HepG2 (cell line): ENCODE measurements around the gene TOR2A. TPM values are rescaled to one million over a fixed set of nuclear protein-coding genes. Genes with fewer than 3 reads are reported as not detected.

Source experiments
- ATAC-seq: fragments of 200-7000 bp; cut with Tn5 transposase; 3 replicates; pipeline ENCODE4 v1.9.1; 2020; ENCODE audit warnings: mild to moderate bottlenecking, moderate library complexity
- BruUV-seq: library from RNA; stranded (reverse); fragments of 400-500 nt; replicated peaks from 2 replicates; lab custom pipeline; 2021; lab: Mats Ljungman, UMichigan
- CTCF ChIA-PET: fragments of 300-600 bp; formaldehyde crosslinking; extraction: SDS; loops from one replicate; lab custom pipeline; 2021; ENCODE audit warnings: low total read pairs, inconsistent platforms, low intra/inter-chr PET ratio; lab: Yijun Ruan, JAX
- POLR2A ChIA-PET: fragments of 350-600 bp; sonication (Branson Sonifier 250); formaldehyde crosslinking; loops from one replicate; lab custom pipeline; 2020; ENCODE audit warnings: antibody characterized with exemption, inconsistent platforms; lab: Yijun Ruan, JAX
- DNase-seq: peaks from one replicate; pipeline ENCODE4 v3.0.0-alpha.2; 2015; ENCODE audit warnings: low spot score
- FAIRE-seq: peaks from 3 replicates; lab custom pipeline; 2011; peaks lifted over from hg19 to GRCh38; lab: Jason Lieb, UNC
- H2AFZ ChIP-seq: one replicate; pipeline ENCODE4 v1.6.1; 2011; ENCODE audit warnings: low read length, inconsistent platforms
- H3K27ac ChIP-seq: fragments of 300-600 bp; 3 replicates; pipeline ENCODE4 v1.8.0; 2011; ENCODE audit warnings: mixed run types, mild to moderate bottlenecking, mixed read lengths, low read length, inconsistent platforms; ENCODE audit not compliant: insufficient read depth; ENCODE audit errors: extremely low read length
- H3K27me3 ChIP-seq, 2 experiments: fragments of 200-600 bp in 1 of 2; 2 replicates in 1 of 2; 3 replicates in 1 of 2; pipeline versions ENCODE4 v1.6.0 to v1.8.0; 2011; ENCODE audit warnings: low read length in 2 of 2, mild to moderate bottlenecking in 2 of 2, moderate library complexity in 2 of 2, inconsistent platforms in 1 of 2; ENCODE audit not compliant: insufficient read depth in 2 of 2, control insufficient read depth in 1 of 2
- H3K36me3 ChIP-seq, 2 experiments: fragments of 200-600 bp in 1 of 2; replicated peaks in 1 of 2; 2 replicates in 1 of 2; 3 replicates in 1 of 2; pipeline versions ENCODE4 v1.5.1 to v1.8.0; 2011; ENCODE audit warnings: low read length in 2 of 2, inconsistent platforms in 1 of 2; ENCODE audit not compliant: insufficient read depth in 2 of 2, control insufficient read depth in 1 of 2
- H3K4me1 ChIP-seq: 2 replicates; pipeline ENCODE4 v1.5.1; 2012; ENCODE audit warnings: low read length, inconsistent platforms; ENCODE audit not compliant: insufficient read depth
- H3K4me2 ChIP-seq: 2 replicates; pipeline ENCODE4 v1.6.0; 2011; ENCODE audit warnings: low read depth, low read length, inconsistent platforms
- H3K4me3 ChIP-seq, 3 experiments: fragments of 200-600 bp in 1 of 3; sonication (generic), shearing (Covaris generic) in 1 of 3; replicated peaks in 1 of 3; 2 replicates each; pipeline ENCODE4 v1.5.1; 2011 to 2016; ENCODE audit warnings: low read length in 3 of 3, inconsistent platforms in 2 of 3, low read depth in 2 of 3, mild to moderate bottlenecking in 2 of 3, control low read depth in 1 of 3, mixed read lengths in 1 of 3; ENCODE audit not compliant: insufficient read depth in 1 of 3
- H3K79me2 ChIP-seq: one replicate; pipeline ENCODE4 v1.6.1; 2011; ENCODE audit warnings: low read length, inconsistent platforms; ENCODE audit not compliant: insufficient read depth
- H3K9ac ChIP-seq: 2 replicates; pipeline ENCODE4 v1.6.0; 2011; ENCODE audit warnings: mild to moderate bottlenecking, low read depth, low read length, inconsistent platforms; ENCODE audit not compliant: insufficient read depth
- H3K9me3 ChIP-seq: 2 replicates; pipeline ENCODE4 v1.5.1; 2012; ENCODE audit warnings: mild to moderate bottlenecking, low read length
- H4K20me1 ChIP-seq: 2 replicates; pipeline ENCODE4 v1.6.0; 2011; ENCODE audit warnings: inconsistent platforms, mild to moderate bottlenecking, low read length, moderate library complexity; ENCODE audit not compliant: insufficient read depth
- FOSL2 ChIP-seq: sonication (generic); formaldehyde crosslinking; IDR thresholded peaks from 2 replicates; pipeline ENCODE4 v1.4.0; 2020; ENCODE audit warnings: missing genetic modification reagents
- FOXP1 ChIP-seq, 2 experiments: fragments of 450-650 bp in 1 of 2; IDR thresholded peaks; 2 replicates each; pipeline ENCODE4 v1.6.1; 2017 to 2018; ENCODE audit warnings: antibody characterized with exemption in 1 of 2
- FUBP1 ChIP-seq: sonication (generic); formaldehyde crosslinking; IDR thresholded peaks from 2 replicates; pipeline ENCODE4 v1.5.1; 2020; ENCODE audit warnings: missing genetic modification reagents, mild to moderate bottlenecking, borderline replicate concordance
- HOXA3 ChIP-seq: sonication (generic); formaldehyde crosslinking; IDR thresholded peaks from 2 replicates; pipeline ENCODE4 v1.5.0; 2020; ENCODE audit warnings: missing genetic modification reagents
- KAT7 ChIP-seq: IDR thresholded peaks from 2 replicates; pipeline ENCODE4 v1.6.1; 2018; ENCODE audit warnings: borderline replicate concordance, missing compliant biosample characterization
- MYPOP ChIP-seq: sonication (generic); formaldehyde crosslinking; IDR thresholded peaks from 2 replicates; pipeline ENCODE4 v1.8.1; 2023; ENCODE audit warnings: mild to moderate bottlenecking, moderate library complexity, missing genetic modification reagents
- PAF1 ChIP-seq: IDR thresholded peaks from 2 replicates; pipeline ENCODE4 v1.6.1; 2016; ENCODE audit warnings: missing genetic modification reagents, missing compliant biosample characterization
- TBP ChIP-seq: sonication (generic); formaldehyde crosslinking; IDR thresholded peaks from 2 replicates; pipeline ENCODE4 v1.5.0; 2020; ENCODE audit warnings: missing genetic modification reagents
- ZMYM3 ChIP-seq: sonication (generic); formaldehyde crosslinking; IDR thresholded peaks from 2 replicates; pipeline ENCODE4 v1.5.1; 2020; ENCODE audit warnings: mild to moderate bottlenecking, missing genetic modification reagents
- ZNF362 ChIP-seq: sonication (generic); formaldehyde crosslinking; IDR thresholded peaks from 2 replicates; pipeline ENCODE4 v1.4.0; 2020; ENCODE audit warnings: missing genetic modification reagents, mild to moderate bottlenecking, borderline replicate concordance
- ZNF720 ChIP-seq: sonication (generic); formaldehyde crosslinking; IDR thresholded peaks from 2 replicates; pipeline ENCODE4 v1.4.0; 2020; ENCODE audit warnings: missing genetic modification reagents
- ZNF772 ChIP-seq: sonication (generic); formaldehyde crosslinking; IDR thresholded peaks from 2 replicates; pipeline ENCODE4 v1.5.0; 2020; ENCODE audit warnings: mild to moderate bottlenecking, missing genetic modification reagents
- ZXDC ChIP-seq: sonication (generic); formaldehyde crosslinking; IDR thresholded peaks from 2 replicates; pipeline ENCODE4 v1.5.0; 2020; ENCODE audit warnings: mild to moderate bottlenecking, missing genetic modification reagents
- WGBS: methylation state at CpG from one replicate; pipeline ENCODE4 v1.1.6; 2017; ENCODE audit warnings: low lambda C conversion rate; 5-methylcytosine and 5-hydroxymethylcytosine counted together
- in situ Hi-C: cut with HindIII; loops from 2 replicates; pipeline ENCODE4 v1.10.0; 2017; ENCODE audit warnings: low pct_unique_long_range_greater_than_20kb; ENCODE audit not compliant: extremely low pct_ligation_motif_present
- intact Hi-C: fragments of 100-400 bp; cut with micrococcal nuclease; formaldehyde crosslinking; loops from one replicate; pipeline ENCODE4 v1.10.0; 2022; ENCODE audit not compliant: unreplicated experiment
- polyA plus RNA-seq, 8 experiments: library from polyadenylated mRNA; depleted of rRNA in 3 of 8; stranded (reverse) in 7 of 8; unstranded in 1 of 8; fragments of >200 nt; fragmentation: Illumina TruSeq in 4 of 8; extraction: Trizol in 4 of 8; gene quantifications; 2 replicates each; pipeline versions ENCODE4 v1.2.1 to v1.2.3, GENCODE V29; 2011 to 2016; ENCODE audit warnings: low read depth in 4 of 8, missing spikeins in 1 of 8, mixed read lengths in 1 of 8; ENCODE audit not compliant: insufficient read depth in 1 of 8
- total RNA-seq, 5 experiments: library from RNA; depleted of rRNA; stranded (reverse); fragments of >200 nt; fragmentation: Illumina TruSeq; extraction: Trizol; gene quantifications; 2 replicates each; pipeline ENCODE4 v1.2.3, GENCODE V29; 2016; ENCODE audit warnings: low read depth in 1 of 5

The TOR2A gene
- total and polyA plus RNA-seq, 2 of the 13 experiments (the other 11 are each of a cell fraction or from before 2014, with no cell fraction given), result 3.5 to 7.2 TPM

- TF ChIP-seq TBP (CRISPR knock-in tag), result no peak
- TF ChIP-seq HOXA3 (CRISPR knock-in tag), result no peak
- no peak for TF ChIP-seq FOSL2
Measured at GRCh38 chr9:127684576-127684975, 50.5 kb downstream of the TOR2A start (continued).

- ATAC-seq, result no peak
- ChIA-PET POLR2A (no interaction called here), CTCF (no interaction called here)
- 78% methylated on average over 5 of the region's 5 CpGs for WGBS
- H3K4me1 ChIP-seq, result peaks cover 15% of the 10 kb centered on the region
- no peak overlapping the region for H2AFZ ChIP-seq
- H3K79me2 ChIP-seq, result no peaks in the 10 kb centered on the region
- H3K4me3 ChIP-seq, result no peak overlapping the region
- in situ Hi-C loops, result no loop called here
- no peaks in the 10 kb centered on the region for H3K27me3 ChIP-seq
- H3K9ac ChIP-seq, result no peak overlapping the region
- no peak overlapping the region for H3K4me2 ChIP-seq
- FAIRE-seq, result no peak
- H3K27ac ChIP-seq, result no peak overlapping the region
- H3K9me3 ChIP-seq, result no peaks in the 10 kb centered on the region
- H3K36me3 ChIP-seq, result no peaks in the 10 kb centered on the region
- DNase-seq, result no peak
- no peaks in the 10 kb centered on the region for H4K20me1 ChIP-seq
- no TSS peak for BruUV-seq
- intact Hi-C loops, result no loop called here
- TF ChIP-seq ZMYM3 (CRISPR knock-in tag), result no peak
- TF ChIP-seq ZNF720 (CRISPR knock-in tag), result no peak
- TF ChIP-seq KAT7 (CRISPR knock-in tag), result no peak
- TF ChIP-seq ZXDC (CRISPR knock-in tag), result no peak
- TF ChIP-seq FUBP1 (CRISPR knock-in tag), result no peak
- no peak for TF ChIP-seq ZNF772
- no peak for TF ChIP-seq ZNF362 (CRISPR knock-in tag)
- no peak for TF ChIP-seq PAF1 (CRISPR knock-in tag)
- no peak for TF ChIP-seq FOXP1 (IDR thresholded peaks at IDR 0.05)
- no peak for TF ChIP-seq FOXP1 (CRISPR knock-in tag; IDR thresholded peaks at IDR 0.05)
- no peak for TF ChIP-seq MYPOP
Measured at GRCh38 chr9:127683723-127684122, 51.4 kb downstream of the TOR2A start.
